HG03066 (cell line): Measurements from ENCODE around the gene POLR2C.

Experiments used
- ATAC-seq: cut with Tn5 transposase; IDR thresholded peaks from one replicate; pipeline ENCODE4 v1.9.1; 2021; ENCODE audit warnings: low read depth; ENCODE audit not compliant: unreplicated experiment

Gene POLR2C

DNA sequence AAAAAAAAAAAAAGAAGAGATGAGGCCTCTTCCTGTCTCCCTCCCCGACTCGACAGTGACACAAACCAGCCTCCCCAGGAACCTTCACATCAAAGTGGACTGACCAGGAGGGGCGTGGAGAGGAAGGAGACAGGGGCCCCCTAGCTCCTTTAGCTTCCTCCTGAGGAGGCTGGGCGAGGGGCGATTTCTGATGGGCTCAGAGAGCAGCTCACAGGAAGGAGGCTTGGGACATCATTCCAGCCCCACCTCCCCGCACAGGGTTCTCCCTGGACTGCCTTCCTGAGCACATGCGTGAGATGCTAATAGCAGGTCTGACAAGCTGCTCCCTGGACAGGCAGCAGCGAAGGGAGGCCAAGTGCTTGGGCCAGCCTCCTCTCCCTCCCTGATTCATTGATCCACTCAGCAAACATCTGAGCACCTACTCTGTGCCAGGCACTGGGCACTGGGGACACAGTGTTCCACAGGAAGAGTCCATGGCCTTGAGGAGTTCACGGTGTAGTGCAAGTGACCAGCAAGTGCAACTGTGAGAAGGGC, 38.2 kb downstream of the POLR2C start:
- no peak for ATAC-seq

DNA sequence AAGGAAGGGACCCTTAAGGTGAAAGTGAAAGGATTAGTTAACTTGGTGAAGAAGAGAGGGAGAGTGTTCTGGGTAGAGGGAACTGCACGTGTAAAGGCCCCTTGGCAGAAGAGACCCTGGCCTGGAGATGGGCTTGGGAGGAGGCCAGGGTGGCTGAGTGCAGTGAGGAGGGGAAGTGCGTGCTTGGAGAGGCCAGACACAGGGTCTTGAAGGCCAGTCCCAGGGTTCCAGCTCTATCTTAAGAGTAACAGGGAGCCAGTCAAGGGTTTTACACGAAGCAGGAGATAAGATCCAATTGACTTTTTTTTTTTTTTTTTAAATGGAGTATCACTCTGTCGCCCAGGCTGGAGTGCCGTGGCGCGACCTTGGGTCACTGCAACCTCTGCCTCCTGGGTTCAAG, 39.0 kb downstream of the POLR2C start:
- no peak for ATAC-seq

DNA sequence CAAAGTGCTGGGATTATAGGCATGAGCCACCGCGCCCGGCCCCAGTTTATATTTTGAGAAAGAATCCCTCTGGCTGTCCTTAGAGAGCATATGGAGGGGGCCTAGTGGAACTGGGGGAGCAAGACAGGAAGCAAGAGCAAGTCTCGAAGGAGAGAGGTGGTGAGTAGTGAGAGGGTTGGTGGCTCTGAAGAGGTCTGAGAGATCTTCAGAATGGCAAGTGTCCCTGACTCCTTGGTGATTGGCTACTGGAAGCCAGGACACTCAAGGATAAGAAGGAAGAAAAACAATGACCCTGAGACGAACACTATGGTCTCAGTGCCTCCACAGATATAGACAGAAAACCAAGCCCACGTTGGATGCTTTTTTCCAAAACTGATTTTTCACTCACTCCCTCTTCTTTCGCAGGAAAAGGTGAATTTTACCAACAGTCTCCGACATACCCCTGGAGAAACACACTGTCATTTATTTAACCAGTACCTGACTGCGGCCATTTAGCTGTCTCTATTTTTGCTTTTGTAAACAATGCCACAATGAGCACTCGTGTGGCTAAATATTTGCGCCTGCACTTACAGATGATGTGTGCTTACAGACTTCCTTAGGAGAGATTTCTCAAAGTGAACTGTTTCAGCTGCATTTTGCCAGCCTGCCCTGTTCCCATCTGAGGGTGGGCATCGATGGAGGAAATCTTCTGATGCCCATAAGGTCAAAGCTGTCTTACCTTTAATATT, 39.7 kb downstream of the POLR2C start:
- no peak for ATAC-seq

DNA sequence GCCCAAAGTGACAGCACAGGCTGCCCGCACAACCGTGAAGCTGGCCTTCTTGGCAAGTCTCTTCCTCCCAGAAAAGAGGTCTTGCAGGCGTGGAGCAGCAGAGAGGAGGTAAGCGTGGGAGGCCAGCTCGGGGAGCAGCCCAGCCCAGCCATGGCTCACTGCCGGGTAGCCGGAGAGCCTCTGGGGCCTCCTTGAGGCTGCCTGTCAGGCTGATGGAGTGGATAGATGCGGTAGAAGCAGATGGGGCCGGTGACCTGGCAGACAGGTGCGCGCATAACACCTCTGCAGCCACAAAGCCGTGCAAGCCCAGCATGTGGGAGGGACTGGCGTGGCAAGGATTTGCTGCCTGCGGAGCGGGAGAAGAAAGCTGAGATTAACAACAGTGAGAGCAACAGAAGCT, 40.9 kb downstream of the POLR2C start:
- ATAC-seq = no peak

DNA sequence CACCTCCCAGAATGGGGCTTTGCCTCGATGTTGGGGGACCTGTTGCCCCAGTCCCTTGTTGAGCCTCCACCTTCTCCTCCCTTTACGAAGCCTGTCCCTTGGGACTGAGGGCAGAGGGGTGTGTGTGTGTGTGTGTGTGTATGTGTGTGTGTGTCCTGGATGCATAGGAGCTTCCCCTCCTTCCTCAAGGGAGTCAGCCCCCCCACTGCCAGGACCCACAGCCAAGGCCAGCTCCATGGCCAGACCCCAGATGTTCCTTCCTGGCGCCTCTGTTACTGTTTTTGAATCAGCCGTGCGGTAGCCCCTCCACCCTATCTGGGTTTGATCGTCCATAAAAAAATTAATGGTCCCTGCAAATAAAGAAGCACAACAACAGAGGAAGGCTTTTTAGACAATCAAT, 41.5 kb downstream of the POLR2C start:
- ATAC-seq = no peak

DNA sequence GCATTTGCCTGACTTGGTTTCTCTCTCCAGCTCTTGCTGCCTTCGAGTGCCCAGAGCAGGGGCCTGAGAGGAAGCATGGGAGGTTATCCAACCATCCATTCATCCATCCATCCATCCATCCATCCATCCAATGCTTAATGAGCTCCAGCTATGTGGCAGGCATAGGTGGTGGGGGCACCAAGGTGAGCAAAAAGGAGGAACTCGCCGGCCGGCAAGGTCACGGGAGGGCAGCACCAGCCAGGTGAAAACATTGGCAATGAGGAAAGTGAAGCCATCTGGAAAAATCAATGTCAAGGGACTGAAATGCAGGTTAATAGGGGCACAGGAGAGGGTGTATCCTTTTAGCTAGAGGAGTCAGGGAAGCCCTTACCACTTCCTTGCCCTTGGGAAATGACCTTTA, 42.0 kb downstream of the POLR2C start:
- no peak for ATAC-seq

DNA sequence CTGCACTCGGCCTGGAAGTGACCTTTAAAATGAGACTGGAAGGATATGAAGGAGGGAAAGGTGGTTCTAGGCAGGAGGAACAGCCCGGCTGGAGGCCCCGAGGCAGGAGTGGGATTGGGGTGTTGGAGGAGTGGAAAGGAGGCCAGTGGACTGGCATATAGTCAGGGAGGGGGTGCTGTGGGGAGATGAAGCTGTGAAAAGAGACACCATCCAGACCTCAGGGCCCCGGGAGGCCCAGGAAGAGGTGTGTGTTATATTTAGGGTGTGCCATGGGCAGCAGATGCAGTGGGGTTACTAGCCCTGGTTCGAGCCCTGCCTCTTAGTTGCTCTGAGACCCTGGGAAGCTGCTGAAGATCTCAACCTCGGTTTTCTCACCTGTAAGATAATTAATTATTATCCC, 42.7 kb downstream of the POLR2C start:
- no peak for ATAC-seq

DNA sequence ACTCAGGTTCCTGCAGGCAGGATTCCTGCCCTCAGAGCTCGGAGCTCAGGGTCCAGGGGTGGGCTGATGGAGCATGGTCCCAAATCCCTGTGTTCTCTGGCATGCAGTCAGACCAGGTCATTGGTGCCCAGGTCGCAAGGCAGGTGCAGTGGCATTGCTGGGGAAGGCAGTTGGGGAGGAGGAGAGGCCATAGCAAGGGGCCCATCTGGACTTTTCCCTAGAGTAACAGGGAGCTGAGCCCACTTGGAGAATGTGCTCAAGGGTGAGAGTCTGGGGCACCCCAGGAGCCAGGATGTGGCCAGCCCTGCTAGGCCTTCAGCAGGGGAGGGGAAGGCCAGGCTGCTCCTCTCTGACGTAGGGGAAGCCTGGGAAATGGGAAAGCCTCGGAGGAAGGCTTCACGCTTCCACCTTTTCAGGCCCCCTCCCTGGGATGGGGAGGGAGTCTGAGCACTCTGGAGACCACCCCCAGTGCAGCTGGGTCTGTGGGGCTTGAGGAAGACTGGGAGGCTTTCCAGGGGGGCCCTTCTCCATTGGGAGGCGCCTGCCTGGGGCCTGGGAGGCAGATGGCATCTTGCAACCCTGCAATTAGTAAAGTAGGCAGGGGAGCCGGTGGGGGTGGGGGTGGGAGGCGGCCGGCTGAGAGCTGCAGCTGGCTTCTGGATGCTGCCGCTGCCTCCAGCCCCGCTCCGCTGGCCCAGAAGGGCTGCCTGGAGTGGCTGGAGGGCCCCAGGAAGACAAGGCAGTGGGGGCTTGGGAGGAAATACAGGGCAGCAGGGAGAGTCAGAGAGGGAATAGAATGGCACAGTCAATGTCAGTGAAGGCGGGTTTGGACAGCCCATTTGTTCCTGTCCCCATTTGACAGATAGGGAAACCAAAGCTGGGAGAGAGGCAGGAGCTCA, 44.9 kb downstream of the POLR2C start:
- ATAC-seq = no peak

DNA sequence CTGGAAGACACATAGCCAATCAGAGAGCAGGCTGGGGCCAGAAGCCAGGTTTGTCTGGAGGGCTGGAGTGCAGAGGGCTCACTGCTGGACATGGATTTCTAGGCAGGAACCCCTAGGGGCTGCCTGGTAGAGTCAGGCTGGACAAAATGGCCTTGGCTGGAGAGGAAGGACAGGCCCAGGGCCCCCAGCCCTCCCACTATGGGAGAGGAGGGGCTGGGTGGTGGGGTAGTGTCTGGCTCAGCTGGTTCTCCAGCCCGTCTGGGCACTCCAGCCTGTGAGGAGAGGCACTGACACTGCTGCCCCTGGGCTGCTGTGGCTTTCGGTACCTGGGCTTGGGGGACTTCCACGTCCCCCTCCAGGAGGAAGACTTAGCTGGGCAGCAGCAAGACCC, 45.6 kb downstream of the POLR2C start:
- ATAC-seq = no peak

DNA sequence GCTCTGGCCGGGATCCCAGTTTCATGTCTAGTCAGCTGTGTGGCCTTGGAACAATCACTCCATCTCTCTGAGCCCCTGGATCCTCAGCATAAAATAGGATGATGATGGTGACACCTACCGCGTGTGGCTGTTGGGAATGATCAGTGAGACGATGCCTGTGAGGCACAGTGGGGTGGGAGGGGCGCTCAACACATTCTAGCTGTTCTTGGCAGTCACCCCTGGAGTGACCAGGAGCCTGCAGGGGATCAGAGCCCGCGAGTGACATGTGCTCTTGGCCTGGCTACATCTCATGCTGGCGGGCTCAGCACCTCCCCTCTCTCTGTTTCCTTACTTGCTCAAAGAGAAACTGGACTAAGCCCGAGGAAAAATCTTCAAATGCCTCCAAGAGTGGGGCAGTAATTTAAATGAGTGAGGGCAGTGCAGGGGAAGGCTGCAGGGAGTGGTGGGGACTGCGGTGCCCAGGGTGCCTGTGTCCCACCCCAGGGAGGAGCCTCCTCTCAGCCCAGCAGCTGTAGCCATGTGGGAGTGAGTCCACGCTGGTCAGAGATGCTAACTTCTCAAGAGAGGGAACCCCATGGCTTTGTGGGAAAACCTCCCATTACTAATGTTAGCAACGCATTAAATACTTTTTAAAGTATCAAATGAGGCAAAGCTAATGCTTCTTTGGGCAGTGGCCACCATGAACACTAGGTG, 46.9 kb downstream of the POLR2C start:
- no peak for ATAC-seq

DNA sequence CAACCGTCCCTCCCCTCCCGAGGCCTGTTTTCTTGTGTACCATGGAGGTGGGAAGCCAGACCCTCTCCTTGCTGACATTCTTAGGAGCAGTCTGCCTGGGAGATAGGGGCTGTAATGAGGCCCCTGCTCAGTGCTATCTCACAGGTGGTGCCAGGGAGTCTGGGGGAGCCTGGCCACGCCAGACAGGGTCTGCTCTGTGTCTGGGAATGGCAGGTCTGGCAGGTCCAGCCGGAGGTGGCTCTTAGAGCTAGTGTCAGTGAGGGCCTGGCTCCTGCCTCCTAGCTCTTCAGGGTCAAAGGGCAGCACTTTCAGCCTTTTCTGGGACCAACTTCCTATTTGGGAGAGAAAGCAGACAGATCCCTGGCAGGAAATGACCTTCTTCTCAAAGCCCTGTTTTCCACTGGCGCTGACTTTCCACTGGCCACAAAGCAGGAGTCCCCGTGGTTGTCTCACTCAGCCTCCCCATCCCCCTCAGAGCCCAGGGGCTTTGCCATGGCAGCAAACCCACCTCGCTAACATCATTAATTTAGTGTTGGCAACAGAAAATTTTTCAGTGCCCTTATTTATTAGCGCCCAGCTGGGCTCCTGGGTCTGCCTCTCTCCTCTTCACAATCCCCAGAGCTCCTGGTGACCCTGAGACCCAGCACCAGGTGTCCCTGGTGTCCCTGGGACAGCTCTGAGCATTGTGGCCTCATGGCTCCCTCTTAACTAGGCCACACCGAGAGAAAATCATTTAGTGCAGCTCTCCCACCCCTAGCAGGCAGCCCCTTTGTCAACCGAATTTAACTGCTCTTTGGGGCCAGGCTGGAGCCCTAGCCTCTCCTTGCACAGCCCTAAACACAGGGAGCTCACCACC, 47.8 kb downstream of the POLR2C start:
- no peak for ATAC-seq

DNA sequence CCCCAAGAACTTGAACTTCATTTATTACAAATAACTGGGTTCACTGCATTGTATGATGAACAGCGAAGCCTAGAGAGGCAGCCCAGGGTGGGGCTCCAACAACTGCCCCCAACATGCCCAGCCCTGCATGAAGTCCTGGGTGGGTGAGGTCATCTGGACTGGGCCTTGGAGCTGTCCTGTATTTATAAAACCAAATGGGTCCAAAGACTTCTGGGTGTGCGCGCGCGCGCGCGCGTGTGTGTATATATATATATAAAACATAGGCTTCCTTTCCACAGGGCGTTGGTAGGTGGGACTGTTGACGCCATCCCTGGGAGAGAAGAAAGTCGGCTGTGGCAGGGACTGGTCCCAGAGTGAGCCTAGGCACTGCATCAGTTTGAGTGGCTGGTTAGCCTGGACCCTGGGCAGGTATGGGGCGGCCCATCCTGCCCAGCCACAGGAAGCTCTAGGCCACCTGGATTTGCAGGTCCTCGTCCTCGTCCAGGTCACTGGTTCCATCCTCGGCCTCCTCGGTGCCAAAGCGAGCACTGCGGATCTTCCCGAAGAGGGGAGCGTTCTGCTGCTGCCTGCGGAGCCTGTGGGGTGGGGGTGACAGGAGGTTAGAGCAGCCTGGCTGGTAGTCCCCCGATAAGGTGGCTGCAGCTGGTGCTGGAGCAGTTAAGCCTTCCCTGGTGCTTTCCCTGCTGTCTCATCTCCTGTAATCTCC, 50.0 kb downstream of the POLR2C start:
- no peak for ATAC-seq

DNA sequence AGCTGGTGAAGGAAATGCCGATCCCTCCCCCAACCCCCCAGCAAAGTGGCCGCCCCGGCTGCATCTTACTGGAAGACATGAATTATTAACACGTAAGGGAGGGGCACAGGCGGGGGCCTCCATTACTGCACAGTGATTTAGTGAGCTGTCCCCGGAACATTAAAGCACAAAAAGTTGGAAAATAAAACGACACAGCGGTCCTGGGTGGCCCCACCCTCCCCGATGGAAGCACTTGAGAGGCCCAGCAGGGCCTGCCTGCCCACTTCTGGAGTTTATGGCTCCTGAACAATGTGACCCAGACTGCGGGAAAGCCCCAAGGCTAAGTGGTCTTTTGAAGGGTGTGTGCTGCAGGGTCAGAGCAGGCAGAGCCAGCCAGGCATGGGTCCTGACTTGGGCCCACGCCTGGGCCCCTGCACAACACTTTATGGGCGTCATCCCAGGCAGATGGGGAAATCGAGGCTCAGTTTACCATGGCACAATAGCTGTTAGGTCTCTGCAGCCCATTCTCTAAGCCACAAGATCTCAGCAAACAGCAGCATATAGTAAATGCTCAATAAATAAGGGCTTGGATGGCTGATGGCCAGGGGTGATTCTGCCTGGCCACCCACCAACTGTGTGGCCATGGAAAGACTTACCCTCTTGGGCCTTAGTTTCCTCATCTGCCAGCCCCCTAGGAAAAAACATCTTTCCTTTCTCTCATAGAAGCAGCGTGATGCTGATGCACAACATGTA, 51.1 kb downstream of the POLR2C start:
- no peak for ATAC-seq

DNA sequence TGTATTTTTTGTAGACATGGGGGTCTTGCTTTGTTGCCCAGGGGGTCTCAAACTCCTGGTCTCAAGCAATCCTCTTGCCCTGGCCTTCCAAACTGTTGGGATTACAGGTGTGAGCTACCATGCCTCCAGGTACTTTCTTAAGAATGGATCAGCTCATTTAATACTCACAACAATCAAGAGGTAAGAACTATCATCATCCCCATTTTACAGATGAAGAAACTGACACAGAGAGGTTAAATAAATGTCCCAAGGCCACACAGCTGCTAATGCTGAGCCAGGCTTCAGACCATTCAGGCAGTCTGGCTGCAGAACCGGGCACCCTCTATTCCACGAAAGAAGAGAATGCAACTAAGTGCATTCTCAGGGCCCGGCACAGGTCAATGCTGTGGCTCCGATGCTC, 51.9 kb downstream of the POLR2C start:
- no peak for ATAC-seq

DNA sequence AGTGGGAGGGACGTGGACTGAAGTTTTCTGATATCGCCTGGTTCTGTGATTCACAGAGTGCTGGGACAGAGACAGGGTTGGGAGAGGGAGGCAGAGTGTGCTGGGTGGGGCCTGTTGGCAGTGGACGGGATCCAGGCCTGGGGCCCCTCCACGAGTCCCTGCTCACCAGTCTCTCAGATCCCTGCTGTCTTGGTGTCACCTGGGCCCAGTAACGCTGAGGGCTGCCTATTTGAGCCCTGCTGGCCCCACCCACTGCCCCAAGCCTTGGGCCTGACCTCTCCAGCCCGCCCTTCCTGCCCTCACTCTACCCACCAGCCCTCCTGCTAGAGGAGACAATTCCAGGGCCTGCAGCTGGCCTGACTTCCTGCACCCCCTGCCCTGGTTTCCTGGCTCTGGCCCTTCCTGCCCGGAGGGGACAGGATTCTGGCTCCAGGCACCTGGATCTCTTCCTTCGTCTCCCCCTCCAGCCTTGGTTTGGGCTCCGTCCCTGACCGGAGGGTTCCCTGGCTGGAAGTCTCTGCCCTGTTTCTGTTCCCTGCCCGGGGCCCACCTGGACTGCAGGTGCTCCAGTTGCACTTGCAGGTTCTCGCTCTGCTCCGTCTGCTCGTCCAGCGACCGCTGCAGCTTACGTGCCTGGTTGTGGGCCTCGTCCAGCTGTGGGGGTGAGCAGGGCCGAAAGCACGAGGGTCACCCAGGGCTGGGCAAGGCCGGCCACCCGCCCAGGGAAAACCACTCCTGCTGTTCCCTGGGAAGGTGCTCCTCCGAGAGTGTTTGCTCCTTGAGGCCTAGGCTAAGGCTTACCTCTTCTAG, 52.5 kb downstream of the POLR2C start:
- no peak for ATAC-seq

DNA sequence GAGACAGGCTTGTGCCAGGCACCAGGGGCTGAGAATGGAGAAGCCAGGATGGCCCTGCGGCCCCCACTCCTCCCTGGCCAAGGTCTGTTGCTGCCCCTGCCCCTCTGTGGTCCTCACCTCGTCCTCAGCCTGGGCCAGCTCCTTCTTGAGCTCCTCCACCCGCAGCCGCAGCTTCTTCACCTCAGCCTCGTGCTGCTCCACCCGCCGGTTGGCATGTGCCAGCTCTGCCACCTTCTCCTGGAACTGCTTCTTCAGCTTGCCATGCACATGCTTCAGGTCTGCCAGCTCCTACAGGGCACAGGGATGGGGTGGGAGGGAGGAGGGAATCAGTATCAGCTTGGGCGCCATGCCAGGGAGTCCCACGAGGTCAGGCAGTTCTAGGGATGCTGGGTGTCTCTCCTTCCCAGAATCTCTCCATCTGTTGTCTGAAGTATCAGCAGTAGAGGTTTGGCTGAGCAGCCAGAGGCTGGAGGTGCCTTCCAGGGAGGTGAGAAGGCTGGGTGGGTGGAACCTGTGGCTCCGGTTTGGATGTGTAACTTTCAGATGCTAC, 53.8 kb downstream of the POLR2C start:
- ATAC-seq = no peak

DNA sequence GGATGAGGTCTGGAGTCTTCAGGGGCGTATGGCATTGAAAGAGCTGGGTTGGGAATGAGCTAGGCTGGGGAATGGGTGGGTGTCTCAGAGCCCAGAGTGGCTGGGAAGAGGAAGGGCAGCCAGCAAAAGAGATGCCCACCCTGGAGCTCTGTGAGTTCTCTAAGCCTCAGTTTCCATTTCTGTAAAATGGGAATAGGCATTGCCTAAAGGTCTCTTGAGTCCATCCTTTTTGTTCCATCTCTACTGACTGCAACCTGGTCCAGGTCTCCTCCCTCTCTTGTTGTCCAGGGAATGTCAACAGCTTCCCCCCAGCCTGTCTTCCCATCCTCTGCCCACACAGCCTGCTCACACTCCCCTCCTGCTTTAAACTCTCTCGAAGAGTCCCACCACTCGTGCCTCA, 54.3 kb downstream of the POLR2C start:
- ATAC-seq = no peak
